BLaER1 treated with 17β-estradiol and CSF1 and Interleukin-3, amounts not matched to agents 10 nM and 100 nM (cell line): ENCODE data around the gene CCDC187.

Experiments used
- H3K27ac ChIP-seq, 11 experiments: shearing (Covaris generic); formaldehyde crosslinking; 2 replicates each; pipeline ENCODE4 v1.8.1; 2022
- H3K27me3 ChIP-seq, 11 experiments: shearing (Covaris generic); formaldehyde crosslinking; 2 replicates each; pipeline ENCODE4 v1.8.1; 2022
- H3K36me3 ChIP-seq, 11 experiments: shearing (Covaris generic); formaldehyde crosslinking; 2 replicates each; pipeline ENCODE4 v1.8.1; 2022
- H3K4me1 ChIP-seq, 10 experiments: shearing (Covaris generic); formaldehyde crosslinking; 2 replicates each; pipeline ENCODE4 v1.8.1; 2022
- H3K4me2 ChIP-seq, 11 experiments: shearing (Covaris generic); formaldehyde crosslinking; 2 replicates each; pipeline ENCODE4 v1.8.1; 2022
- H3K4me3 ChIP-seq, 10 experiments: shearing (Covaris generic); formaldehyde crosslinking; 2 replicates each; pipeline ENCODE4 v1.8.1; 2022
- H3K9ac ChIP-seq, 11 experiments: shearing (Covaris generic); formaldehyde crosslinking; 2 replicates each; pipeline ENCODE4 v1.8.1; 2022
- H3K9me3 ChIP-seq, 11 experiments: shearing (Covaris generic); formaldehyde crosslinking; replicated peaks in 1 of 11; 2 replicates each; pipeline ENCODE4 v1.8.1; 2022
- H4K20me1 ChIP-seq, 11 experiments: shearing (Covaris generic); formaldehyde crosslinking; 2 replicates each; pipeline ENCODE4 v1.8.1; 2022
- Cebpa-rat ChIP-seq, 11 experiments: shearing (Covaris generic); IDR thresholded peaks; 2 replicates each; pipeline ENCODE4 v1.8.1; 2022

Gene CCDC187

DNA sequence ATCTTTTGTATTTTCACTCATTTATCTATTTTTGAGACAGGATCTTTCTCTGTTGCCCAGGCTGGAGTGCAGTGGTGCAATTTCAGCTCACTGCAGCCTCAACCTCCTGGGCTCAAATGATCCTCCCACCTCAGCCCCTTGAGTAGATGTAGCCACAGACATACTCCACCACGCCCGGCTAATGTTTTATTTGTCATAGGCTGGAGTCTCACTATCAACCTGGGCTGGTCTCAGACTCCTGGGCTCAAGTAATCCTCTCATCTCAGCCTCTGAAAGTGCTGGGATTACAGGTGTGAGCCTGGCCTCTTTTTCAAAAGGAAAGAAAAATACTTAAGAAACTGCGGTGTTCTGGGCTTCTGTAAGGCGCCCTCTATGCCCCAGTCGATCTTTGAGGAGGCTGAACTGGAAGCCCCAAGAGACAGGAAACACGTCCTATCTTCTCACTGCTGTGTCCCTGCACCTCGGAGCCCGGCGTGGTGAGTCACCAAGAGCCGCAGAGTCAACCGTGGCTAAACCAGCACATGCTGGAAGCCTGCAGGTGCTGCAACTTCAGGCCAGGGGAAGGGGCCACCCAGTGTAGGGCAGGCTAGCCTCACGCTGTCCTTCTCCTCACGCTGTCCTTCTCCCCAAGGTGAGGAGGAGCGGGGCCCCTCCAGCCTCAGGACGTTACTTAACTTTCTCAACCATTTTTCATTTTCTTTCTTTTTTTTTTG, 83.7 kb downstream of the CCDC187 start:
- Histone ChIP-seq H3K27me3 (peaks cover 0 to 54% (median 0%) of the 10 kb centered on the region in 11 experiments; a peak in 9 of 22 replicates), H3K27ac (peak overlapping the region in 3 of 11 experiments; percentile 14 to 29 (median 27); a peak in 4 of 22 replicates), H3K9ac (peak overlapping the region in 4 of 11 experiments; percentile 1 to 53 (median 21); a peak in 7 of 22 replicates), H4K20me1 (peaks cover 21 to 100% (median 98%) of the 10 kb centered on the region in 11 experiments; a peak in 21 of 22 replicates), H3K4me2 (peak overlapping the region; percentile 64 to 98 (median 93)), H3K9me3 (no peaks in the 10 kb centered on the region), H3K4me3 (no peak overlapping the region), H3K36me3 (peaks cover 10 to 54% (median 44%) of the 10 kb centered on the region in 11 experiments; a peak in 21 of 22 replicates), H3K4me1 (peaks cover 55 to 100% (median 97%) of the 10 kb centered on the region in 10 experiments)
- no peak for TF ChIP-seq Cebpa-rat (IDR thresholded peaks at IDR 0.05)

- Histone ChIP-seq H3K9me3 (peaks cover 0 to 6% (median 2%) of the 10 kb centered on the region in 11 experiments; a peak in 9 of 22 replicates), H4K20me1 (peaks cover 21 to 100% (median 95%) of the 10 kb centered on the region in 11 experiments; a peak in 21 of 22 replicates), H3K27me3 (peaks cover 0 to 54% (median 0%) of the 10 kb centered on the region in 11 experiments; a peak in 9 of 22 replicates), H3K36me3 (peaks cover 18 to 63% (median 53%) of the 10 kb centered on the region in 11 experiments), H3K4me1 (peaks cover 46 to 99% (median 88%) of the 10 kb centered on the region in 10 experiments), H3K27ac (peak overlapping the region in 2 of 11 experiments; percentile 27 to 29; a peak in 2 of 22 replicates), H3K9ac (peak overlapping the region in 4 of 11 experiments; percentile 21 to 53 (median 34); a peak in 4 of 22 replicates), H3K4me2 (peak overlapping the region; percentile 48 to 98 (median 93); a peak in 21 of 22 replicates), H3K4me3 (no peak overlapping the region)
- TF ChIP-seq Cebpa-rat (IDR thresholded peaks at IDR 0.05): no peak
Observed at GRCh38 chr9:136219276-136219675, 84.6 kb downstream of the CCDC187 start.

DNA sequence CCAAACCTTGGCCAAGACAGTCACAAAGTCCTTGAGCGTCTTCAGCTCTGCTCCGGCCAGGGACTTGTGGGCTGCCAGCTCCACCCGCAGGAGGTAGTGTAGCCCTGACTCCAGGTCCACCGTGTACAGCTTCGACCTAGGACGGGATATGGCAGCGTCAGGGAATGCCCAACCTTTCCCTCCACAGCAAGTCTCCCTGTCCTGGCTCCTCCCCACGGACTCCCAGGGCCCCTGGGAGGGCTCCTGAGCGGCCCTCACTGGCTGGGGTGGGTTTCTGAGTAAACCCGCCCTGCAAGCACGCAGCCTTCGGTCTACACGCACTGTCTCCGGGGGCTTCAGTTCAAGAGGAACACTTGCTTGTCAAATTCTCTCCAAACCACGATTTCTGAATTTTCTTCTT, 85.2 kb downstream of the CCDC187 start:
- H3K27me3 ChIP-seq: peaks cover 0 to 51% (median 0%) of the 10 kb centered on the region in 11 experiments; a peak in 9 of 22 replicates
- peaks cover 40 to 93% (median 82%) of the 10 kb centered on the region in 10 experiments for H3K4me1 ChIP-seq
- peaks cover 21 to 100% (median 92%) of the 10 kb centered on the region in 11 experiments; a peak in 21 of 22 replicates for H4K20me1 ChIP-seq
- H3K4me2 ChIP-seq: peak overlapping the region; percentile 48 to 98 (median 93)
- H3K36me3 ChIP-seq: peaks cover 23 to 69% (median 59%) of the 10 kb centered on the region in 11 experiments
- H3K4me3 ChIP-seq: peak overlapping the region in 1 of 10 experiments; percentile 5; a peak in 1 of 20 replicates
- H3K9me3 ChIP-seq: peaks cover 0 to 11% (median 8%) of the 10 kb centered on the region in 11 experiments; a peak in 10 of 22 replicates
- peak overlapping the region in 4 of 11 experiments; percentile 21 to 58 (median 44); a peak in 6 of 22 replicates for H3K9ac ChIP-seq
- peak overlapping the region in 1 of 11 experiments; percentile 27; a peak in 1 of 22 replicates for H3K27ac ChIP-seq
- TF ChIP-seq Cebpa-rat (IDR thresholded peaks at IDR 0.05): no peak

DNA sequence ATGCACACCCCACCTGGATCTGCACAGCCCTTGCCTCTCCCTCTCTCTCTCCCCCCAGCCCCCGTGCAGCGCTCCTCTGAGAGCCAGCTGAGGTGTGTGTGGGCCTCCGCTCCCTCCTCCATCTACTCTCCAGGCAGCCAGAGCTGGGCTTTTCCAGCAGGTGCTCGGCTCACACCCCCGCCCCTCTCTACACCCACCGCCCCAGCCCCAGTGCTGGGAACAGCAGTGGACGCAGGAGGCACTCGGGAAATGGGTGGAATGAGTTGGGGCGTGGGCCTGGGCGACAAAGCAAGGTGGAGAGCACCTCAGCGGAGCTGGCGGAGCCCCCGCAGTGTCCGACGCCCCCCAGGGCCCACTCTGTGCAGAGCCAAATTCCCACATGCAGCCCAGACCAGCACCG, 85.6 kb downstream of the CCDC187 start:
- H4K20me1 ChIP-seq: peaks cover 21 to 100% (median 95%) of the 10 kb centered on the region in 11 experiments; a peak in 21 of 22 replicates
- H3K36me3 ChIP-seq: peaks cover 27 to 73% (median 63%) of the 10 kb centered on the region in 11 experiments
- H3K9me3 ChIP-seq: peaks cover 0 to 11% (median 8%) of the 10 kb centered on the region in 11 experiments; a peak in 10 of 22 replicates

DNA sequence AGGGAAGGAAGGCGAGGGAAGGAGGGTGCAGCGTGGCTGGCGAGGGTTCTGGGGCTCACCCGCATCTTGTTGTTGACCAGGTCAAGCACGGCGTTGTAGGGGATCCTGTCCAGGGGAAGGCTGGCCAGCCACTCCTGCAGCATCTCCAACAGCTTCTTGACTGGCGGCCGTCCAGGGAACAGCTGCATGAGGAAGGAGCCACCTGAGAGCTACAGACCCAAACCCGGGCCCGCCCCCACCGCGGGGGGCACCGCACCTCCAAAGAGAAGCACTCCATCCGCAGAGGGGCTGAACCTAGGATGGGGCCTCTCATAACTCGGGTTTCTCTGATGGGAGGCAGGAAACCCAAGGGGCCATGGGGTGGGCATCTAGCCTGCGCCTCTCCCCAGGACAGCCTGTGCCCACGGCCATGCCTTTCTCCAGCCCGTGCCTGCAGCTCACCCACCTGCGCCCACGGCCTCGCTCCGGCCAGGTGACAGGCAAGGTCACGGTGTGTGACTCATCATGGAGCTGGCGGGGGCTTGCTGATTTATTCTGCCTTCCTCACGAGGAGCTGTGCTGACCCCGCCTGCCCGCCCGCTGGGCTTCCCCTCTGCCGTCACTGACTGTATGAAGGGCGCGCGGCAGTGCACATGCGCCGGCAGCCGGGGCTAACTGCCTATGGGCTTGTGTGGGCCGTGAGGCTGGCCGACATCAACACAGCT, 87.2 kb downstream of the CCDC187 start:
- Histone ChIP-seq H3K27ac (no peak overlapping the region), H3K4me2 (peak overlapping the region in 8 of 11 experiments; percentile 44 to 96 (median 74); a peak in 14 of 22 replicates), H4K20me1 (peaks cover 12 to 100% (median 98%) of the 10 kb centered on the region in 11 experiments; a peak in 21 of 22 replicates), H3K4me1 (peaks cover 26 to 82% (median 65%) of the 10 kb centered on the region in 10 experiments), H3K27me3 (peaks cover 0 to 31% (median 0%) of the 10 kb centered on the region in 11 experiments; a peak in 7 of 22 replicates), H3K9ac (no peak overlapping the region), H3K4me3 (no peak overlapping the region; a peak in 1 of 20 replicates), H3K9me3 (peaks cover 0 to 11% (median 8%) of the 10 kb centered on the region in 11 experiments; a peak in 10 of 22 replicates), H3K36me3 (peaks cover 42 to 81% (median 74%) of the 10 kb centered on the region in 11 experiments)
- TF ChIP-seq Cebpa-rat (IDR thresholded peaks at IDR 0.05): no peak

More for the DNA sequence above, 85.6 kb downstream of the CCDC187 start:
- H3K9ac ChIP-seq: peak overlapping the region in 3 of 11 experiments; percentile 34 to 58 (median 53); a peak in 5 of 22 replicates
- H3K27me3 ChIP-seq: peaks cover 0 to 47% (median 0%) of the 10 kb centered on the region in 11 experiments; a peak in 9 of 22 replicates
- H3K4me2 ChIP-seq: peak overlapping the region; percentile 48 to 98 (median 93); a peak in 21 of 22 replicates
- peak overlapping the region in 1 of 11 experiments; percentile 27; a peak in 1 of 22 replicates for H3K27ac ChIP-seq
- TF ChIP-seq Cebpa-rat (IDR thresholded peaks at IDR 0.05): no peak
- peak overlapping the region in 1 of 10 experiments; percentile 5; a peak in 1 of 20 replicates for H3K4me3 ChIP-seq
- peaks cover 36 to 89% (median 78%) of the 10 kb centered on the region in 10 experiments for H3K4me1 ChIP-seq

GRCh38 chr9:136213733-136214132, 90.2 kb downstream of the CCDC187 start:
- Histone ChIP-seq H3K9me3 (peaks cover 0 to 11% (median 8%) of the 10 kb centered on the region in 11 experiments; a peak in 10 of 22 replicates), H4K20me1 (peaks cover 0 to 100% (median 96%) of the 10 kb centered on the region in 11 experiments; a peak in 20 of 22 replicates), H3K9ac (no peak overlapping the region), H3K4me3 (no peak overlapping the region), H3K36me3 (peaks cover 53 to 100% (median 98%) of the 10 kb centered on the region in 11 experiments), H3K27ac (no peak overlapping the region), H3K27me3 (peaks cover 0 to 16% (median 0%) of the 10 kb centered on the region in 11 experiments; a peak in 5 of 22 replicates), H3K4me1 (peaks cover 4 to 57% (median 35%) of the 10 kb centered on the region in 10 experiments), H3K4me2 (no peak overlapping the region)
- TF ChIP-seq Cebpa-rat (IDR thresholded peaks at IDR 0.05): no peak

GRCh38 chr9:136212345-136212950, 91.4 kb downstream of the CCDC187 start:
- H3K4me2 ChIP-seq: peak overlapping the region in 4 of 11 experiments; percentile 3 to 21 (median 9); a peak in 2 of 22 replicates
- peaks cover 0 to 5% (median 0%) of the 10 kb centered on the region in 11 experiments; a peak in 3 of 22 replicates for H3K27me3 ChIP-seq
- no peak overlapping the region for H3K27ac ChIP-seq
- no peak for TF ChIP-seq Cebpa-rat (IDR thresholded peaks at IDR 0.05)
- peaks cover 0 to 49% (median 25%) of the 10 kb centered on the region in 10 experiments; a peak in 17 of 20 replicates for H3K4me1 ChIP-seq
- H3K9ac ChIP-seq: no peak overlapping the region; a peak in 1 of 22 replicates
- H4K20me1 ChIP-seq: peaks cover 0 to 98% (median 93%) of the 10 kb centered on the region in 11 experiments; a peak in 18 of 22 replicates
- H3K4me3 ChIP-seq: no peak overlapping the region
- H3K9me3 ChIP-seq: peaks cover 0 to 11% (median 8%) of the 10 kb centered on the region in 11 experiments; a peak in 10 of 22 replicates
- peaks cover 53 to 97% (median 92%) of the 10 kb centered on the region in 11 experiments for H3K36me3 ChIP-seq
